GM19324 (cell line): ENCODE data around the gene UBE2D2.

Experiments used
- ATAC-seq: cut with Tn5 transposase; IDR thresholded peaks from one replicate; pipeline ENCODE4 v1.9.1; 2021; ENCODE audit warnings: mild to moderate bottlenecking, moderate library complexity; ENCODE audit not compliant: unreplicated experiment, low FRiP score

The UBE2D2 gene

DNA sequence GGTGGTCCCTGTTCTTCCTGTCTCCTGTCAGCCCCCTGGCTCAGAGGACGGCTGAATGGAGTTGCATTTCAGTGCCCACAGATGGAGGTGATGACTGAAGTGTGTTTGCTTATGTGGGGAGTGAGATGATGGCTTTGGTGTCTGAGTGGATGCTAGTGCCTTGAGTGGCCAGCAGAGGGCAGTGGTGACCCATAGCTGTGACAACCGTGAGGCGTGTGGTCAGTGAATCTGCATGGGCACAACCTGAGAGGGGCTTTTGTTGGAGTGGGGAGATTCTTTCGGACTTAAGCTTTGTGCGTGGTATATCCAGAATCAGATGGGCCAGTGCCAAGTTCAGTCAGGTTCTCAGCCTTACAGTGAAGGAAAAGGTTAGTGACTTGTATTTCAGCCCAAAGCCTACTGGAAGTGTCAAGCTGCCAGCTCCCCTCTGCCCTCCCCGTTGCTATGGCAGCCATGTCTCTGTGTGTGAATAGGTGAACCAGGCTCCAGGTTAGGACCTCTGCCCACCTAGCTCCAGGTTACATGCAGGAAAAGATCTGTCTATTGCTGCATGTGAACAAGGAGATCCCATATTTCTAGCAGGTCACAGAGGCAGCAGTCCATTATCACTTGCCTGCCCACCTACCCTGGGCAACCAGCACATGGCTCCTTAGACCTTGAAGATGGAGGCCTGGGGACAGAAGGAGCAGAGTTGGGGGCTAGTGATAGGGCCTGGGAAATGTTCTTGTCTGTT, 72.3 kb downstream of the UBE2D2 start:
- ATAC-seq: peak; percentile 29

DNA sequence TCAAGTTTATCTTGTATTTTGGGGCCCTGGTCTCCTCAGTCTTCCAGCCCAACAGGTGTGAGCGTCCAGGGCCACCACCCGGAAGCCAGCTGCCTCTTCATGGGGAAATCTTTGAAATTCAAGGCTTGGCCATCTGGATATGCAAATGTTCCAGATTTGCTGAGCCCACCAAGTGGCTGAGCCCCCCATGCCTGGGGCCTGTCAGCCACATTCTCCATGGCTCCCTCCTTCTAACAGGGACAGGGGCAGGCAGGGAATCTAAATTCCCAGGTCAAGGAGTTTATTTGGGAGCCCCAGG, 72.8 kb downstream of the UBE2D2 start:
- no peak for ATAC-seq

DNA sequence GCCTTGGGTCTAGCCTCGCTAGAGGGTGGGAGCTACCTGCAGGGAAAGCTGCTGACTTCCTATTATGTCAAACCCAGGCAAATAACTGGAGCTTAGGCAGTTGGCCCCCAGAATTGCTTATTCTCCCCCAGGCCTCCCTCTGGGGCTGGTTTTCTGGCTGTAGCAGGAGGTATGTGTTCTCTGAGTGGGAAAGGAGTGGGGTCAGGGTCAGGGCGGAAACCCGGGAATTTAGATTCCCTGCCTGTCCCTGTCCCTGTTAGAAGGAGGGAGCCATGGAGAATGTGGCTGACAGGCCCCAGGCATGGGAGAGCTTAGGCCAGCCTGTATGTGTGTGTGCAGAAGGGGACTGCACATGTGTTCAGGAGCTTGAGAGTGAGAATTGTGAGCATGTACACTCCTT, 73.4 kb downstream of the UBE2D2 start:
- no peak for ATAC-seq

DNA sequence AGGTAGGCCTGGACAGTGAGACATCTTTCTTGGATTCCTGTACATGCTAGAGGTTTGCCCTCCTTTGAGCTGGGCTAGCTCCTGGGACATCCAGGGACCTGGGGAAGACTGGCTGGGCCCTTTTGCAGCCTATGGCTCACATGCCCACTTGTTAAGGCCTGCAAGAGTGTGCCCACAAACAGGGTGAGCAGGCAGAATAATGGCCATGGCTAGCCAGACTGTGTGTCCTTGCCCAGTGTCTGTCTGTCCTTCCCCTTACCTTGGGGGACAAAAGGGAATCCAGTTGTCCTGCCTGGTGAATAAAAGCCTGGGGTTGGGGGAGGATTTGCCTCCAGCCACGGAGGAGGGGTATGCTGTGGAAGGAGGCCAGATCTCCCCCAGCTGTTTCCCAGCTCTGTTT, 74.1 kb downstream of the UBE2D2 start:
- ATAC-seq: no peak

DNA sequence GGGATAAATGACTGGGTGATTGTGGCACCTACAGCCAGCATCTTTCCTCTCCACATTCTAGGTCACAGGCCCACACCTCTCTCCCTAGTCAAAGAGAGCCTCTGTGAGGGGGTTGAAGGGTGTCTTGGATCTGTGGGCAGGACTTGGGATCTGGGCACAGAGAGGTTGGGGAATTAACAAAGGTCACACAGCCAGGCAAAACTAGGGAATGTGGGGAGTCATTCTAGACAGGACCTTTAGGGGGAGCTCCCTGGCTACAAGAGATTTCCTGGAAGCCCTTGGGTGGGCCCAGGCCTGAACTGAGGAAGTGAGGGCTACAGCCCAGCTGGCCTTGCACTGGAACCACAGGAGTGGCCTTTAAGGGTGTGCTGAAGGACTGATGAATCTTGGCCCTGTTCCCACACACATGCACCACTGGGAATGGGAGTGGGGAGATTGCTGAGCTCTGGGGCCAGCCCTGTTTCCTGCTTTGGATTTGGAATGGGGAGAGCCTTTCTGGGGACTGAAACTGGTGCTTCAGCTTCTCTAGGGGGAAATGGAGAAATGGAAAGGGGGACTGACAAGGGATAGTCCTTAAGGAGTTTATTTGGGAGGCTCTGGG, 74.6 kb downstream of the UBE2D2 start:
- ATAC-seq: no peak

DNA sequence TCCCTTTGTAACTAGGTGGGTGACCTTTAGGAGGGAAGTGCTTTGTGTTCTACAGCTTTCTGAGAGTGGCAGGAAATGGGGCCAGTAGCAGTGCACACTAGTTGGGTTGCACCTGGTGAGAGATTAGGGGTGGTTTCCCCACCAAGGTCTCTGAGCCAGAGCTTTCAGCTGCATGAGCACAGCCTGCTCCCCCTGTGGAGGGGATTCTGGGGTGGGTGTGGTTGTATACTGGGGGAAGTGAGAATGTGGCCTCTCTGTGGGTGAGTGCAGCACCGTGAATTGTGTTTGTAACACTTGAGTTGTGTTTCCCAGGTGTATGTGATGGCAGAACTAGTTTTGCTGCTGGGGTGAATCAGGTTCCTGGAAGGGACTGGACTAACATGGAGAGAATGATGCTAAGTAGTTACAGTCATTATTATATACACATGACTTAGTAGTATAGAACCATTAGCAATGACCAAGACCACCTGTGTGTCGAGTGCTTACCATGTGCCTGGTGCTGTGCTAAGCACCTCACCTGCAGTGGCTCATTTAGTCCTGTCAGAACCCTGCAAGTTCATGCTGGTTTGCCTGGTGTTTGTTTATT, 75.2 kb downstream of the UBE2D2 start:
- ATAC-seq: peak; percentile 70

DNA sequence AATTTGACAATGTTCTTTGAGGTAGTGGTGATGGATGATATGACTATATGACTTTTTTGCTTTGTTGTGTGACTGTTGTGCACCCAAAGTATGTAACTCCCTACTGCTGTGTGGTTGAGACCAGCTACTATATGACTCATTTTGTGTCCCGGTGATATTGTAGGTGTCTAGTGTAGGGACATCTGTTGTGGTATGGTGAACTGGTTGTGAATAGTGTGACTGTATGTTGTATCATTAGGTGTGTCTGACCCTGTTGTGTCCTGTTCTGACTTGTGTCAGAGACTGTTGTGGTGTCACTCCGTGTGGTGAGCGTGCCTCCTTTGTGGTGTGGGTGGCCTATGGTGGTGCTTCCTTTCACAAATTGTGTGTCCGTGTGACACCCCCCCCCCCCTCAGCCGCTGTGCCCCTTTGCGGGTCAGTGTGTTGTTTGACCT, 75.9 kb downstream of the UBE2D2 start:
- ATAC-seq: no peak

DNA sequence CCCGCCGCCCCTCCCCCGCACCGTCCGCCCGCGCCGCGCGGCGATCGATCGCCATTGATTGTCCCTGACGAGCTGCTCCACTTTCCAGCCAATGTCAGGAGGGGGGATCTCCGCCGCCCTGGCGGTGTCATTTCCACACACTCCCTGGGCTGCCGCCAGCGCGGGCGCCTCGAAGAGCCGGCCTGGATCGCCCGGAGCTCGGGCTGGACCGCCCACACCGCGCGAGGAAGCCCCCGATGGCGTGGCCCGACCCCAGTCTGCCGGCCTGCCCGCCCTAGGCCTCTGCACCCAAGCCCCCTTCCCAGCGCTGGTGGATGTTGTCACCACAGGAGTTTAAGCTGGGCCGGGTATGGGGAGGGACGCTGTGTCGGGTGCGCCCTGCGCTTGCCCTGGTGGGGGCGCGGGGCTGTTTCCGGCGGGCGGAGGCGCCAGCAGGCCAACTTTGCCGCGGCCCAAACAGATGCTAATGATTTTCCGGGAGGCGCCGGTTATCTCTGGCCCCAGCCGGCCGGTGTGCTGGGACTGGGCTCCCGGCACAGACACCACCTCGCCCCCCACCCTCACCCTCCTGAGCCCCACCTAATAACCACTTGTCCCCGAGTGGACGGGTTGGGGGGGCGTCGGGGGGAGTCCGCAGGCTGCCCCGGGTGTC, 76.4 kb downstream of the UBE2D2 start:
- no peak for ATAC-seq

DNA sequence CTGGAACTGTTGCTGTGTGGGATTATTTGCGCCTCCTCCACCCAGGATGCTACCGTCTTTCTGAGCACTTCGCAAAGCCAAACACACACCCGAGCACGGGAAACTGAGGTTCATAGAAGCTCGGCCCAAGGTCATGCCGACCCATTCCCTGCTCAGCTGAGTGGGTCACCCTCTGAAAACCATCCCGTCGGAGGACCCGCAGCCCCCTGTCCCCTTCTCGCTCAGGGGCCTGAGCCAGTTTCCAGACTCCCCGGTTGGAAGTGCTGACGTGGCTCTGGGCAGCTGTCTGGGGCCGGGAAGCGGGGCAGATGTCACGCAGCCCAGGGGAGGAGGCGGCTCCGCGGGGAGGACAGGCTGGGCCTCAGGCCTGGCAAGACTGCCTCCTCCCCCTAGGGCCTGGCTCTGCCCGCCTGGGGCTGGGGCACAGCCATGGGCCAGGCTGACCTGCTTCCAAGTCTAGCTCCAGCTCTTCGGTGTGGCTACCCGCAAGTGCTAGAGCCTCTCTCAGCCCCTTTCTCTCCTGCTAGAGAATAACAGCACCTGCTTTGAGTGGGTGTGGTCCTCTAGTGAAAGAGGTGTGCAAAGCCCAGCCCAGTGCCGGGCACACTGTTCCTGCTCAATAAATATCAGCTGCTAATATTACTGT, 77.1 kb downstream of the UBE2D2 start:
- ATAC-seq: no peak

DNA sequence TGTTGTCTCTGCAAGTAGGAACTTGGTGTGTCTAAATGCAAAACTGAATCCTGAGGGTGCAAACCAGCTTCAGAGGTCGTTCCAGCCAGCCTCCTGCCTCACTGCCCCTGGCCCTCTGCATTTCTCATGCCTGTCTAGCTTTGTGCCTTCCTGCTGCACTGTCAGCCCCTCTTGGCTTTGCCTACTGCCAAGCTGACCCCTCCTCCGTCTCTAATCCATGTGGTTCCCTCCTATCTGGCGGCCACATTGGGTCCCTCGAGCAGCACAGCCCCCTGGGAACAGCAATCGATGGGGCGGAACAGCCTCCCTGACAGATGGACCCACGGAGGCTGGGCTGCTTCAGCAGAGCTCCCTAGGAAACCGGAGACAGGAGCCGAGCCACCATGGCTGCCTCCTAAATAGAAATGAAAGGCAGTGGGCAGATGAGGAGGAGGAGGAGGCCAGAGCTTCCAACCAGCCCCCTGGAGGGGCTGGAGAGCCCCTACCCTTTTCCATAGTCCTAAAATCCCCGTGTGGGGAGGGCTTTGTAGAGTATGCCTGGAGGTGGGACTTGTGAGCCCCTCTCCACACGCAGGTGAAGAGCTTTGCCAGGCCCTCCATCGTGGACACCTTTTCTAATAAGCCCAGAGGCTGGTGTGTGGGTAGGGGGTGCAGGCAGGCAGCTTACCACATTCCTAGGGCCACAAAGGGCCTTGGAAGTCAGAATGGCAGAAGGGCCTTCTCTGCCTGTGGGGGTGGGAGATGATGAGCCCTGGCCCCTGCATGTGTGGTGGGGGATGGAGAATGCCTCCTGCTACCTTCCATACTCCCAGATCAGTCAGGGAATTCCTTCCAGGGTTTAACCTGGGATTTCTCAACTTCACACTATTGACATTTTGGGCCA, 77.8 kb downstream of the UBE2D2 start:
- no peak for ATAC-seq

DNA sequence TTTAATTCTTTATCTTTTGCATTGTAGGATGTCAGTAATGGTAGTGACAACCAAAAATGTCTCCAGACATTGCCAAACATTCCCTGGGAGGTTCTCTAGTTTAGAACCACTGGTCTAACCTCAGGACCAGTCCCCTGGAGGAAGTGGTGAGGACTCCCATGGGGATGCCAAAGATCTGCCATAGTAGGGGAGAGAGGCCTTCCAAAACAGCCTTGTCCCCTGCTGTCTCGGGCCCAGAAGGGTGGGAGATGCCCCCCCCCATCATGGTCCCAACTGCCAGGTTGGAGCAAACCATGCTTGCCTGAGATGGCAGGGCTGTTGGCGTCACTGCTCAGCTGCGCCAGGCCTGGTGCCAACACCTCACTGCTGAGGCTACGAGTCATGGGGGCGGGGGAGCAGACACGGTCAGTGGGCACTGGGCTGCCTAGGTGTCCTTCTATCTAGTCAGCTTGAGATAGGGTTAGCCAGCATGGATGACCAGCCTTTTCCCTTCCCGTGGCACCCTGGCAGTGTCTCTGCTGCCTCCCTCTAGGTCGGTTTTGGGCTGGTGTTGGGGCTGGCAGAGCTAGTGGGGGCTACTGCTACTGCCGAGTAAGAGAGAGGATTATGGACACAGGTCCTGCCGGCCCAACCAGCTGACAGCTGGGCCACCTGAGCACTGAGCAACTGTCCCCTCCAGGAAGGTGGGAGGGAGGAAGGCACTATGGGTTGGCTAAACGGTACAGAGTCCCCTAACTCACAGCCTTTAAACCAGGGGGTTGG, 78.7 kb downstream of the UBE2D2 start:
- ATAC-seq: no peak

DNA sequence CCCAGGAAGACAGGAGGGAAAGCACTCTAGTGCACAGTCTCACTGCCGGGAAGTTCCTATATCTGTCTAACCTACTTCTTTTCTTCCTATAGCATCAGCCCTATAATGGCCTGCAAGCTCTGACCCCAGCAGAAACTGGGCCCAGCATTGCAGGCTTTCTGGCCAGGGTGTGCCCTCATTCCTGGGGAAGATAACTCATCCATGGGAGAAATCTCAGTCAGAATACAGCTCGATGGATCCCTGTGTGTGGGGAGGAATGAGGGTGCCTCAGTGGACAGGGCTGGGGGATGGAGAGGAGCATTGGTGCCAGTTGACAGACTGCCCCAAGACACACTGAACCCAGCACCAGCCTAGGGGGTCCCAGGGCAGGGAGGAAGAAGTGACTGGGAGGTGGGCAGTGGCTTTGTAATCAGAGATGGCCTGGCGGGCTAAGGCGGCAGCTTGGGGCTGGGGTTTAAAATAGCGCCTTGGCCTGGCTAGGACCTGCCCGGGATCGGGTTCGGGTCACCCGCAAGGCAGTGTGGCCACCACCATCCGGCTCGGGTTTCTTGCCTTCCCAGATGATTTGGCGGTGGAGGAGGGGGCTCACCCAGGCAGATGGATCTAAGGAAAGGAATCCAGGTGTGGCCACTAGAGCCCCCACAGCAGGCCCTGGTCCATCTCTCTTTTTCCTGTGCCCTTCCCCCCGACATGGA, 79.4 kb downstream of the UBE2D2 start:
- ATAC-seq: no peak

DNA sequence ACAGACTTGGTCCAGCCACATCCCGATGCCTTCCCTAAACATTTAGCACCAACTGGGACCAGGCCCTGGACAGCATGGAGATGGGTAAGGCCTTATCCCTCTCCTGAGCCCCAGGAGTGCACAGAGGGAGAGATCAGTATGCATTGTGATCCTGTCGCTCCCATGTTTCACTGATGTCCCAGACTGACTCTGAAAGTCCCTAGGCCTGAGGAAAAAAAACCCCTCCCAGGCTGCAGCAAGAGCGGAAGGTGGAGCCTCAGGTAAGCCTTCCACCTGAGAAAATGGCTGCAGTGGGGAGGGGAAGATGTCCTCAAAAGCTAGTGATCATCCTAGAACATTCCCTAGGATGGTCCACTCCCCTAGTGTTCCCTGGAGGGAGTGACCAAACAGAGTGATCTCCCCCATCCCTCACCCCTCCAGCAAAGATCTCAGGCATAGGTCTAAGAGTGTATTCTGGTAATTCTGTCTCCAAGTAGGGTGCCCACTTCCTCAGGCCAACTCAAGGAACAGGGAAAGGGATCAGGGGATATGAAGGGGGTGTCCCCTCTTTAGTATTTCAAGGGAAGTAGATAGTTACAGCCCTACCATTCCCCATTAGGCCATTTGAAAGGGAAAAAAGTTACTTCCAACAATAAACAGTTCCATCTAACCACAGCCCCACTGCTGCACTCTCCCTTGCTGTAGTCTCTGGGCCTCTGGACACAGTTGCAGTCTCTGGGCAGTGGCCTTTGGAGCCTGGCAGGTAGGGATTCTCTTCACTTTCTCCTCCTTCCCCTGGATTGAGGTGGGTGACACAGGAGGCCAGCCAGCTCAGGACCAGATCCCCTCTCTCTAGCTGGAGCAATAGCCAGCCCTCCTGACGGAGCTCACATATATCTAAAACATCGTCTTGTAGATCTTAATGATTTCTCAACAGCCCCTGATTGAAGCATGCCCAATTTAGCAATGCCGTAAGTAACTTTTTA, 80.3 kb downstream of the UBE2D2 start:
- no peak for ATAC-seq

DNA sequence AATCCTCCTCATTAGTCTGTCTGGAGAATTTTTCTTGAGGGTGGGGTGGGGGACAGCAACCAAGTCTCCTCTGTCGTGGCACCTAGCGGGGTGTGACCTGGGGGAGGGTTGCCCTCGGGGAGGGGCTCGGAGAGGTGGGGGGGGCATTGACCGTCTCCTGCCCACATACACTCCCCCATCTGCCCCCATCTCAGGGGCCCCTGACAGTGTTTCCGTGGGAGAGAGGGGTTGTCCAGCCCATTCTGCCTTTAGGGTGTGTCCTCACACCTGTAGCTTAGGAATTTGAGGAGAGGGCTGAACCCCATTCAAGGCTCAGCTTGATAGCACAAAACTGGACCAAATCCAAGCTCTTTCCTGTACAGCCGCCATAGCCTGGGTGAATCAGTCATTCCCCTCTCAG, 81.1 kb downstream of the UBE2D2 start:
- no peak for ATAC-seq

DNA sequence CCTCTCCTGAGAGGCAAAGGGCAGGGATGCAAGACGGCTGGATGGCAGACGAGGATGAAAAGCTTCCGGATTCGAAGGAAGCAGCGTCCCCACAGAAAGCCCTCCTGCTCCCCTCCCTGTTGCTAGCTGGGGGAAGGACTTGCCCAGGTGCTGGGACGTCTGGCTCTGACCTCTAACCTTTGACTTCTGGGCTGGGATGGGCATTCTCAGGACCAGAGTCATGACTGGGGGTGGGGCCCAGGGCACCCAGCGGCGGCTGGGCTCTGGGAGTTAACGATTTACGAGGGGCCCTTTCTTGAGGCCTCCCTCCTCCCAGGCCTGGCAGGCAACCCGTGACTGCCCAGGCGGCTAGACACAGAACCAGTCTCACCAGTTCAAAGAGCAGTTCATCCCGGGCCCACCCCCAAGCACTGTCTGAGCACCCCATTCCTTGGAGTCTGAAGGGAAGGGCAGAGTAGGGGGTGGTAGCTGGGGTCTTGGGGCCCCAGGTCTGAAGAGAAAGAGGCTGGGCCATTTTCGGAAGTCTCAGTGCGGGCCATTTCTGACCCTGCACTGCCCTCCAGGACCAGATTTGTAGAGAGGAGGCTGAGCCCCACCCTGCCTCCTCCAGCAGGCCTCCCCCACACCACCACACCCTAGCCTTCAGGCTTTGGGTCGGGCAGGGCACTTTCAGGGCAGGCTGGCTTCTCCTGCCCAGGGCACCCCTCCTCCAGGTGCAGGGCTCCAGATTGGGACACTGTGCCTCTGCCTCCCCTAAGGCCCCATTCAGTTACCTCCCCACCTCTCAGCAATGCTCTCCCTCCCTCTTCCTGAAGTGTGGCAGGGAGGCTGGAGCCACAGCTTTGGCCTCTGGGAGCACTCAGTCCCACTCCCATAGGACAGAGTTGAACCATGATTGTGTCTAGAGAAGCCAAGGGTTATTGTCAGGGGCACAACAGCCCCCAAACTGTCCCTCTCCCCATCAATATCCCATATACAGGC, 82.0 kb downstream of the UBE2D2 start:
- ATAC-seq: no peak

DNA sequence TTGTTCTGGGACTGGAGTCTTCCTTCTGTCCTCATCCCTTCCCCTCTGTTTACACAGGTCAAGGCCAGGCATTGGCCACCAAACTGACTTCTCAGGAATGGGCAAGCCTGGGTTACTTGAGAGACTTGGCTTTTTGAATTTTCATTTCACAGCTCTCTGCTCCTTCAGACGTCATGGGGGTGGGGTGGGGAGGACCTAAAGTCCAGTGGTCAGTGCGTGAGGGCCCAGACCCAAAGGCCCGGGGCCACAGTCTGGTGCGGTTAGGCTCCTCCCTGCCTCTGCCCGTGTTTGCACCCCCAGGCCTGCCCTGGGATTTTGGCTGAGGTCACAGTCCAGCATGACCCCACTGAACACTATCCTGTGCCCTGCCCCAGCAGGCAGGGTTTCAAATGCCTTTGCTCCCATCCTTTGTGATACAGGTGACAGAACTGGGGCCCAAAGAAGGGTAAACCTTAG, 82.9 kb downstream of the UBE2D2 start:
- no peak for ATAC-seq
